ENCODE measurements around the gene PTTG1.

Gene PTTG1

GRCh38 chr5:160395111-160395510 is 26.5 kb upstream of the PTTG1 start:
- no peak for DNase-seq (ENCODE audit: insufficient read length, low spot score)
- TF ChIP-seq CTCF (IDR thresholded peaks at IDR 0.05; ENCODE audit: insufficient read depth, missing control alignments), result no peak
- FAIRE-seq, result no peak

GRCh38 chr5:160397492-160397891 is 24.2 kb upstream of the PTTG1 start:
- DNase-seq (ENCODE audit: insufficient read length, low spot score), result no peak
- TF ChIP-seq CTCF (IDR thresholded peaks at IDR 0.05; ENCODE audit: insufficient read depth, missing control alignments), result no peak
- FAIRE-seq, result no peak

- peak; percentile 53 for FAIRE-seq
- no peak for TF ChIP-seq CTCF (IDR thresholded peaks at IDR 0.05; ENCODE audit: insufficient read depth, missing control alignments)
Measured at GRCh38 chr5:160398806-160399205, 22.8 kb upstream of the PTTG1 start.

GRCh38 chr5:160399402-160400353 is 22.0 kb upstream of the PTTG1 start, which contains the start of gene FAM200C:
TSS of gene FAM200C (minus strand) at chr5:160400054. CDS start at chr5:160395490, 4,564 bp downstream.
- FAIRE-seq (peak; percentile 81), DNase-seq (ENCODE audit: insufficient read length, low spot score) (peak; percentile 86)
- TF ChIP-seq CTCF (IDR thresholded peaks at IDR 0.05; ENCODE audit: insufficient read depth, missing control alignments), result no peak

More at GRCh38 chr5:160398806-160399205, 22.8 kb upstream of the PTTG1 start:
- DNase-seq (ENCODE audit: insufficient read length, low spot score), result no peak

GRCh38 chr5:160418561-160419457 is 2.8 kb upstream of the PTTG1 start, which contains the start of gene SLU7:
TSS of gene SLU7 (minus strand) at chr5:160419081. CDS start at chr5:160415294, 3,787 bp downstream.
- TF ChIP-seq CTCF (IDR thresholded peaks at IDR 0.05; ENCODE audit: insufficient read depth, missing control alignments), result no peak
- no peak for FAIRE-seq

GRCh38 chr5:160419458-160420330 is 2.0 kb upstream of the PTTG1 start:
- FAIRE-seq (peak; percentile 87), DNase-seq (ENCODE audit: insufficient read length, low spot score) (no peak)
- TF ChIP-seq CTCF (IDR thresholded peaks at IDR 0.05; ENCODE audit: insufficient read depth, missing control alignments), result no peak

More at GRCh38 chr5:160418561-160419457, 2.8 kb upstream of the PTTG1 start, which contains the start of gene SLU7:
- DNase-seq (ENCODE audit: insufficient read length, low spot score), result no peak
